ENCODE measurements around the gene NAA10. TPM values are rescaled to one million over a fixed set of nuclear protein-coding genes. Genes with fewer than 3 reads are reported as not detected.
"Not testable (repeated sequence)": the region's sequence is repeated elsewhere in the genome, so short reads cannot be mapped to it uniquely, and the experiment has no call there.

NAA10 gene
- 100 to 1,000 TPM in 1 of 4 donors, 10 to 100 TPM in 3; 57.4 to 113 (median 79.2) TPM for total RNA-seq
- polyA plus RNA-seq, result 100 to 1,000 TPM in 1 of 3 donors, 10 to 100 TPM in 2; 78.6 to 128 (median 84.7) TPM

DNA sequence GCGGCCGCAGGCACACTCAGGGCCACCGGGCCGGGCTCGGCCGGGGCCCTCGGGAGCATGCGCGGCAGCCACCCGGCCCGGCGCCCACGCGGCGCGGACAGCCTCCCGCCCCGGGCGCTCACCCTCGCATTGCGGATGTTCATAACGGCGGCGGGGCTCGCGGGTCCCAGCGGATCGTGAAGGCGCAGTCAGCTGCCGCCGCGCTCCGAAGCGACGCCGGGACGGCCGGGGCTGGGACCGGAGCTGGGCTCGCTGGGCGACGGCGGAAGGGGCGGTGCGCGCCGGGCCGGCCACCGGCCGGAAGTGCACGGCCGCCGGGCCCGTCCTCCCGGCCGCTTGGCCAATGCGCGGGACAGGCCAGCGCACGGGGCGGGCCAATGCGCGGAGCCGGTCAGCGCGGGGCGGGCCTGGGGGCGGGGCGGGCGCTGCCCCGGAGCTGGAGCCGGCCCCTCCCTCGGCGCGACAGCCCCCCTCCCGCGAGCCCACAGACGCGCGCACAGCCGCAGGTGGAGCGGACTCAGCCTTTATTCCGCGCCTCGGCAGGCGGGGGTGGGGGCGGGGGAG, at the start of gene NAA10:
TSS of gene NAA10 (minus strand) at position 276 of the 564 bp plus-strand sequence. CDS start at position 143, 133 bp downstream.
- DNase-seq, result peak; percentile 86
- peaks cover 0 to 25% (median 6%) of the 10 kb centered on the region in 4 donors for H3K36me3 ChIP-seq
- H3K9me3 ChIP-seq, result no peaks in the 10 kb centered on the region
- H3K27me3 ChIP-seq, result no peaks in the 10 kb centered on the region
- peak within 1 kb of the TSS; percentile 50 to 81 (median 68) for H3K4me3 ChIP-seq
- peak within 1 kb of the TSS; percentile 59 to 80 (median 74) for H3K27ac ChIP-seq
- WGBS, 2 donors, result 0 to 1% methylated on average over 81 to 87 of the region's 87 CpGs
- peaks cover 0 to 16% (median 10%) of the 10 kb centered on the region in 4 donors for H3K4me1 ChIP-seq
- TF ChIP-seq POLR2AphosphoS5 (IDR thresholded peaks at IDR 0.05), result peak in 2 of 4 donors; percentile 40 to 43
- no peak for TF ChIP-seq POLR2A (IDR thresholded peaks at IDR 0.05)
- TF ChIP-seq, protein P1, sequence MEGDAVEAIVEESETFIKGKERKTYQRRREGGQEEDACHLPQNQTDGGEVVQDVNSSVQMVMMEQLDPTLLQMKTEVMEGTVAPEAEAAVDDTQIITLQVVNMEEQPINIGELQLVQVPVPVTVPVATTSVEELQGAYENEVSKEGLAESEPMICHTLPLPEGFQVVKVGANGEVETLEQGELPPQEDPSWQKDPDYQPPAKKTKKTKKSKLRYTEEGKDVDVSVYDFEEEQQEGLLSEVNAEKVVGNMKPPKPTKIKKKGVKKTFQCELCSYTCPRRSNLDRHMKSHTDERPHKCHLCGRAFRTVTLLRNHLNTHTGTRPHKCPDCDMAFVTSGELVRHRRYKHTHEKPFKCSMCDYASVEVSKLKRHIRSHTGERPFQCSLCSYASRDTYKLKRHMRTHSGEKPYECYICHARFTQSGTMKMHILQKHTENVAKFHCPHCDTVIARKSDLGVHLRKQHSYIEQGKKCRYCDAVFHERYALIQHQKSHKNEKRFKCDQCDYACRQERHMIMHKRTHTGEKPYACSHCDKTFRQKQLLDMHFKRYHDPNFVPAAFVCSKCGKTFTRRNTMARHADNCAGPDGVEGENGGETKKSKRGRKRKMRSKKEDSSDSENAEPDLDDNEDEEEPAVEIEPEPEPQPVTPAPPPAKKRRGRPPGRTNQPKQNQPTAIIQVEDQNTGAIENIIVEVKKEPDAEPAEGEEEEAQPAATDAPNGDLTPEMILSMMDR (IDR thresholded peaks at IDR 0.05), result no peak
- no peak for TF ChIP-seq EP300 (IDR thresholded peaks at IDR 0.05)
- intact Hi-C loops (cut with DNase I), result loop anchor here (5.0 kb wide), 1 partner anchor 153 kb away; the partner anchor contains the start of gene SRPK3

DNA sequence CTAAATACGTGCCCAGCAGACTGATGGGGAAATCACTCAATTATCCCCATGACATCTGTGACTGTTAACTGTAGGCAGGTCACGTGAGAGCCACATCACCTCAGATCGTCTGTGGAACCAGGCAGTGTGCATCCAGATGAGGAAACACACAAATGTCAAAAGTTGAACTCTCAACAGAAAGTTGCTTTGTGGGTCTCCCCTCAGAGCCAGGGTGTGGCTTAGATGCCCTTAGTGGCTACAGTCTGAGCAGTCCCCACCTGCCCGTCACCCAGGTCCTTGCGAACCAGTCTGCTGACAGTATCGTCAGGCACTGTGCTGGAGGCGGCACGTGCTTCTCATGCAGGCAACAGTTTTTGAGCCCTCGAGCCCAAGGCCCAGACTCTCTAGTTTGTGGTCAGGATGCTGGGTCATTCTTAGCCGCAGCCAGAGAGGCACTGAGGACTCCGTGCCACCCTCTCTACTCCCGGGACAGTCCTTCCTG, 48.5 kb upstream of the NAA10 start:
- no peaks in the 10 kb centered on the region for H3K36me3 ChIP-seq
- no peak for DNase-seq
- no peaks in the 10 kb centered on the region for H3K27me3 ChIP-seq
- TF ChIP-seq POLR2A (IDR thresholded peaks at IDR 0.05) (no peak), POLR2AphosphoS5 (IDR thresholded peaks at IDR 0.05) (no peak), EP300 (IDR thresholded peaks at IDR 0.05) (no peak)
- TF ChIP-seq, protein P1 (IDR thresholded peaks at IDR 0.05), result no peak
- H3K4me1 ChIP-seq, result no peaks in the 10 kb centered on the region
- intact Hi-C loops (cut with DNase I), result no loop called here
- no peak overlapping the region for H3K4me3 ChIP-seq
- no peaks in the 10 kb centered on the region for H3K9me3 ChIP-seq
- H3K27ac ChIP-seq, result no peak overlapping the region
- 73 to 88% methylated on average over 12 of the region's 12 CpGs for WGBS, 2 donors

DNA sequence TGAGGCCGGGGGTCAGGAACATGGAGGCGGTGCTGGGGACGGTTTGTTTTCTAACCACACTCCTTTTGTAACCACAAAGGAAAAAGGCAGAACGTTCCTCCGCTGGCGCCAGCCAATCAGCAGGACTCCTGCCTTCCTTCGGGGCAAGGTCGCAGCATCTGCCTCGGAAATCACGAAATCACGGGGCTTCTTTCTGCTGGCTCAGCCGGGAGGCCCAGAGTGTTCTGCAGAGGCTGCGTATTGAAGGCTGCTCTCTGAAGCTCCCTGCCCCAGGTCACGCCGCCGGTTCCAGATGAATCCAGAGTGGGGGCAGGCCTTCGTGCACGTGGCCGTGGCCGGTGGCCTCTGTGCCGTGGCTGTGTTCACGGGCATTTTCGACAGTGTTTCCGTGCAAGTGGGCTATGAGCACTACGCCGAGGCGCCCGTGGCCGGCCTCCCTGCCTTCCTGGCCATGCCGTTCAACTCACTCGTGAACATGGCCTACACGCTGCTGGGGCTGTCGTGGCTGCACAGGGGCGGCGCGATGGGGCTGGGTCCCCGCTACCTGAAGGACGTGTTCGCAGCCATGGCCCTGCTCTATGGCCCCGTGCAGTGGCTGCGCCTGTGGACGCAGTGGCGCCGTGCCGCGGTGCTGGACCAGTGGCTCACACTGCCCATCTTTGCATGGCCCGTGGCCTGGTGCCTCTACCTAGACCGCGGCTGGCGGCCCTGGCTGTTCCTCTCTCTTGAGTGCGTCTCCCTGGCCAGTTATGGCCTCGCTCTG, 47.1 kb upstream of the NAA10 start:
- intact Hi-C loops (cut with DNase I), result no loop called here
- H3K27me3 ChIP-seq, result no peaks in the 10 kb centered on the region
- H3K27ac ChIP-seq, result no peak overlapping the region

DNA sequence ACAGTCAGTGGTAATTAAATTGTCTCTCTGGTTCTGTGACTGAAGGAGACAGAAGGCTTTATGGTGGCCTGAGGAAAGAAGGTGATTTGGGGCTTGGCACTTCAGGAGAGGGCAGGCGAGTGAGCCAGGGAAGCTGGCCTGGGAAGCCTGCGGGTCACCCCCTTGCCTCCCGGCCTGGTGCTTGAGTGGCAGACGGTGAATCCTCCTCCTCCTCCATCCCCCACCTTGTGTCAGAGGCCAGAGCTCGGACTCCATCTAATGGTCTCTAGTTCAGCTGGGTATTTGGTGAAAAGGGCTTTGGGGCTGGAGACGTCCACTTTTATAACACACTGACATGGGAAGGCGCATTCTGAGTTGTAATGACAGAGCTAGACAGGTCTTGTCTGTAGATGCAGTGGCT, 46.4 kb upstream of the NAA10 start:
- 80 to 85% methylated on average over 7 of the region's 7 CpGs for WGBS, 2 donors
- H3K27ac ChIP-seq, result peak overlapping the region in 1 of 4 donors; percentile 3
- H3K4me3 ChIP-seq, result no peak overlapping the region
- TF ChIP-seq, protein P1 (IDR thresholded peaks at IDR 0.05), result no peak
- TF ChIP-seq POLR2A (IDR thresholded peaks at IDR 0.05) (no peak), EP300 (IDR thresholded peaks at IDR 0.05) (no peak), POLR2AphosphoS5 (IDR thresholded peaks at IDR 0.05) (no peak)
- H3K9me3 ChIP-seq, result no peaks in the 10 kb centered on the region
- no peak for DNase-seq
- H3K36me3 ChIP-seq, result no peaks in the 10 kb centered on the region
- H3K4me1 ChIP-seq, result no peaks in the 10 kb centered on the region
- H3K27me3 ChIP-seq, result no peaks in the 10 kb centered on the region
- intact Hi-C loops (cut with DNase I), result no loop called here

More for the DNA sequence above, 47.1 kb upstream of the NAA10 start:
- DNase-seq, result no peak
- 73 to 89% methylated on average over 52 of the region's 52 CpGs for WGBS, 2 donors
- TF ChIP-seq POLR2AphosphoS5 (IDR thresholded peaks at IDR 0.05), result no peak
- no peak for TF ChIP-seq EP300 (IDR thresholded peaks at IDR 0.05)
- no peak for TF ChIP-seq POLR2A (IDR thresholded peaks at IDR 0.05)
- TF ChIP-seq, protein P1 (IDR thresholded peaks at IDR 0.05), result no peak
- H3K4me1 ChIP-seq, result no peaks in the 10 kb centered on the region
- no peaks in the 10 kb centered on the region for H3K36me3 ChIP-seq
- no peak overlapping the region for H3K4me3 ChIP-seq
- no peaks in the 10 kb centered on the region for H3K9me3 ChIP-seq

DNA sequence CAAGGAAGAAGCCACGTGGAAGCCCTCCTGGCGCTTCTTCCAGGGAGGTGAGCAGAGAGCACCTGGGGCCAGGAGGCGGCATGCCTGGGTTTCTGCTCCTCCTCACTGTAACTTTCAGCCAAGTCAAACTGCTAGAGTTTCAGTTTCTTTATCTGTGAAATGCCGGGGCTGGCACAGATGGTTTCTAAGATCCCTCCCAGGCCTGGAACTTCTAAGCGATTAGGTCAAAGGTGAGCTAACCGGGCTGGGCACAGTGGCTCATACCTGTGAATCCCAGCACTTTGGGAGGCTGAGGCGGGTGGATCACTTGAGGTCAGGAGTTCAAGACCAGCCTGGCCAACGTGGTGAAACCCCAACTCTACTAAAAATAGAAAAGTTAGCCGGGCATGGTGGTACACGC, 45.6 kb upstream of the NAA10 start:
- WGBS, 2 donors, result 17 to 33% methylated on average over 9 of the region's 10 CpGs

More for the DNA sequence above, 45.6 kb upstream of the NAA10 start:
- intact Hi-C loops (cut with DNase I); H3K4me1 ChIP-seq; H3K27me3 ChIP-seq; H3K9me3 ChIP-seq; H3K4me3 ChIP-seq; H3K36me3 ChIP-seq; H3K27ac ChIP-seq; DNase-seq: not testable (repeated sequence)
